Esophagus squamous epithelium (tissue), 5 donors: ENCODE measurements around the gene PANK1. TPM values are rescaled to one million over a fixed set of nuclear protein-coding genes. Genes with fewer than 3 reads are reported as not detected.

Experiments used
- DNase-seq: peaks from one replicate; lab custom pipeline; 2025; lab: John Stamatoyannopoulos, UW
- H3K27ac ChIP-seq, 4 donors: fragments of 200-600 bp; sonication (generic); one replicate each; pipeline ENCODE4 v1.5.1; 2016 to 2019; ENCODE audit warnings: mild to moderate bottlenecking in 1 of 4
- H3K27me3 ChIP-seq, 4 donors: fragments of 200-600 bp; sonication (generic); 1 replicate in 3 of 4; 2 replicates in 1 of 4; pipeline versions ENCODE4 v1.5.1 to v1.6.0; 2017 to 2021; ENCODE audit warnings: antibody characterized with exemption in 1 of 4
- H3K36me3 ChIP-seq, 3 donors: fragments of 200-600 bp; sonication (generic); one replicate each; pipeline ENCODE4 v1.5.1; 2016 to 2019
- H3K4me1 ChIP-seq, 3 donors: fragments of 200-600 bp; sonication (generic); one replicate each; pipeline ENCODE4 v1.5.1; 2017 to 2019
- H3K4me3 ChIP-seq, 4 donors: fragments of 200-600 bp; sonication (generic); 1 replicate in 3 of 4; 2 replicates in 1 of 4; pipeline ENCODE4 v1.5.1; 2016 to 2019; ENCODE audit warnings: mild to moderate bottlenecking in 2 of 4, moderate library complexity in 1 of 4
- H3K9me3 ChIP-seq, 3 donors: fragments of 200-600 bp; sonication (generic); one replicate each; pipeline ENCODE4 v1.5.1; 2016 to 2019
- CTCF ChIP-seq, 6 experiments: fragments of 450-650 bp in 4 of 6; fragments of 200-600 bp in 2 of 6; sonication (generic) in 2 of 6; IDR thresholded peaks; one replicate each; pipeline ENCODE4 v1.5.1; 2016 to 2019; ENCODE audit warnings: antibody characterized with exemption in 6 of 6, mild to moderate bottlenecking in 4 of 6, moderate library complexity in 4 of 6
- POLR2A ChIP-seq, 4 donors: fragments of 450-650 bp; IDR thresholded peaks; one replicate each; pipeline ENCODE4 v1.6.1; 2017; ENCODE audit warnings: antibody characterized with exemption in 4 of 4, mild to moderate bottlenecking in 4 of 4, moderate library complexity in 3 of 4
- WGBS, 2 donors: methylation state at CpG; one replicate each; pipeline ENCODE4 v1.1.5; 2018; 5-methylcytosine and 5-hydroxymethylcytosine counted together
- intact Hi-C: fragments of 100-400 bp; cut with DNase I; formaldehyde crosslinking; loops from one replicate; pipeline ENCODE4 v1.15.0; 2022
- total RNA-seq, 4 donors: library from RNA; depleted of rRNA; stranded (reverse); fragments of >200 nt; gene quantifications; one replicate each; pipeline ENCODE4 v1.1.0, GENCODE V29; 2016
- donor health status: DM: yes; HTN: yes; CAD: no.

Gene PANK1
- 10 to 100 TPM in 1 of 4 donors, 1 to 10 TPM in 3; 5.8 to 12.6 (median 7.9) TPM for total RNA-seq

DNA sequence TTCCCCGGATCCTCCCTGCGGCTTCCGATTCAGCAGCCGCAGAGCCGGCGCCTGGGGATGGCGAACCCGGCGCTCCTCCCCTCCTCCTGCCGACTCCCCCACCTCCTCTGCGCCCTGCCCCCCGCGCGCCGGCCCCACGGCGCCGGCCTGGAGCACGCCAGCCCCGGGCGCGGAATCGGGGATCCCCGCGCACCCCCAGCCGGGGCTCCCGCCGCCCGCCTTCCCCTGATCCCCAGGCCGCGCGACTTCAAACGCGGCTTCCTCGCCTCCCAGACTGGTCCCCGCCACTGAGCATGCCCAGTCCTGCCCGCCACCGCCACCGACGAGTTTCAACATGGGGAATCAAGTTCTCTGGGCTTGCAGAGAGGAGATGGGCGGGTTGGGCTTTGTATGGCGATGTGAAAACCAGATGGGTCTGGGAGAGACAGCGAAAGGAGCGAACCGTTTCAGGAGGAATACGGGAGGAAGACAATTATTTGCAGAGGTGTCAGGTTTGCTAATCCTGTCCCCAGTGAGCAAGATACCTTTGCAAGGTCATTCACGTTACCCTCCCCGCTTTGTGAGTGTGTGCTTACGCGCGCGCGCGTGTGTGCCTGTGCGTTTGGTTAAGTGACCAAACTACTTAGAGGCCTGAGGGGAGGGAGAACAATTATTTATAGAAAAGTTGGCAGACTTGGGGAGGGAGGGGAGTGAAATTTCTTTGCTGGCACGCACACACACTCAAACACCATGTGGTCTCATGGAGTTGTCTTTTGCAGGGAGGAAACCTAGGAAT, at the start of gene PANK1:
TSS of gene PANK1 (minus strand) at position 276 of the 775 bp plus-strand sequence. CDS start 351 bp downstream, outside the sequence.
- Histone ChIP-seq H3K27me3 (no peaks in the 10 kb centered on the region), H3K36me3 (no peaks in the 10 kb centered on the region), H3K4me3 (peak within 1 kb of the TSS; percentile 63 to 93 (median 72)), H3K9me3 (no peaks in the 10 kb centered on the region), H3K27ac (peak within 1 kb of the TSS; percentile 77 to 94 (median 86)), H3K4me1 (peaks cover 0 to 23% (median 4%) of the 10 kb centered on the region in 3 donors)
- TF ChIP-seq POLR2A (IDR thresholded peaks at IDR 0.05) (peak in 1 of 4 donors; percentile 33), CTCF (IDR thresholded peaks at IDR 0.05) (no peak)
- DNase-seq: peak; percentile 37
- intact Hi-C loops: no loop called here
- WGBS, 2 donors: 3 to 5% methylated on average over 16 to 19 of the region's 56 CpGs

- WGBS, 2 donors: 90 to 92% methylated on average over 5 of the region's 5 CpGs
- DNase-seq: no peak
- Histone ChIP-seq H3K4me1 (peaks cover 0 to 10% (median 0%) of the 10 kb centered on the region in 3 donors), H3K27ac (peak overlapping the region in 1 of 4 donors; percentile 13), H3K36me3 (no peaks in the 10 kb centered on the region), H3K9me3 (no peaks in the 10 kb centered on the region), H3K4me3 (no peak overlapping the region), H3K27me3 (no peaks in the 10 kb centered on the region)
- intact Hi-C loops: no loop called here
- TF ChIP-seq POLR2A (IDR thresholded peaks at IDR 0.05) (no peak), CTCF (IDR thresholded peaks at IDR 0.05) (no peak)
Measured at GRCh38 chr10:89693176-89693575, 48.1 kb upstream of the PANK1 start.

- H3K9me3 ChIP-seq: no peaks in the 10 kb centered on the region
- intact Hi-C loops: no loop called here
Measured at GRCh38 chr10:89692416-89692815, 47.4 kb upstream of the PANK1 start.

GRCh38 chr10:89690027-89690426, 45.0 kb upstream of the PANK1 start:
- intact Hi-C loops: no loop called here
- H3K36me3 ChIP-seq: no peaks in the 10 kb centered on the region
- no peaks in the 10 kb centered on the region for H3K27me3 ChIP-seq
- no peak overlapping the region for H3K27ac ChIP-seq
- TF ChIP-seq CTCF (IDR thresholded peaks at IDR 0.05) (no peak), POLR2A (IDR thresholded peaks at IDR 0.05) (no peak)
- no peaks in the 10 kb centered on the region for H3K9me3 ChIP-seq
- DNase-seq: no peak
- no peak overlapping the region for H3K4me3 ChIP-seq
- WGBS, 2 donors: 46 to 79% methylated on average over 2 of the region's 2 CpGs
- H3K4me1 ChIP-seq: no peaks in the 10 kb centered on the region

More at GRCh38 chr10:89692416-89692815, 47.4 kb upstream of the PANK1 start:
- H3K4me3 ChIP-seq: no peak overlapping the region
- H3K27me3 ChIP-seq: no peaks in the 10 kb centered on the region
- no peak for DNase-seq
- peaks cover 0 to 10% (median 0%) of the 10 kb centered on the region in 3 donors for H3K4me1 ChIP-seq
- H3K36me3 ChIP-seq: no peaks in the 10 kb centered on the region
- H3K27ac ChIP-seq: peak overlapping the region in 1 of 4 donors; percentile 13
- no peak for TF ChIP-seq CTCF (IDR thresholded peaks at IDR 0.05)
- WGBS, 2 donors: 79 to 83% methylated on average over 4 of the region's 4 CpGs

- Histone ChIP-seq H3K27me3 (no peaks in the 10 kb centered on the region), H3K4me3 (no peak overlapping the region), H3K27ac (no peak overlapping the region), H3K4me1 (no peaks in the 10 kb centered on the region), H3K36me3 (no peaks in the 10 kb centered on the region), H3K9me3 (no peaks in the 10 kb centered on the region)
- TF ChIP-seq CTCF (IDR thresholded peaks at IDR 0.05) (no peak), POLR2A (IDR thresholded peaks at IDR 0.05) (no peak)
- WGBS, 2 donors: 63 to 72% methylated on average over 3 to 4 of the region's 4 CpGs
- intact Hi-C loops: no loop called here
- no peak for DNase-seq
Measured at GRCh38 chr10:89685936-89686335, 40.9 kb upstream of the PANK1 start.
